Stimulated activated CD4-positive, alpha-beta T cell treated with anti-CD3 and anti-CD28 coated beads, Interleukin-4, amount 100 ng/mL, for 48 hours (primary cell): ENCODE results near the gene SLC16A3.
A peak's percentile ranks its signal among the peaks of the same experiment; 100 is the strongest.
"Not testable (repeated sequence)": the region's sequence is repeated elsewhere in the genome, so short reads cannot be mapped to it uniquely, and the experiment has no call there.

ENCODE experiments used
- DNase-seq, 2 donors: peaks; one replicate each; pipeline ENCODE4 v3.0.0-alpha.2; 2020; ENCODE audit warnings: low read depth in 2 of 2

Gene SLC16A3

DNA sequence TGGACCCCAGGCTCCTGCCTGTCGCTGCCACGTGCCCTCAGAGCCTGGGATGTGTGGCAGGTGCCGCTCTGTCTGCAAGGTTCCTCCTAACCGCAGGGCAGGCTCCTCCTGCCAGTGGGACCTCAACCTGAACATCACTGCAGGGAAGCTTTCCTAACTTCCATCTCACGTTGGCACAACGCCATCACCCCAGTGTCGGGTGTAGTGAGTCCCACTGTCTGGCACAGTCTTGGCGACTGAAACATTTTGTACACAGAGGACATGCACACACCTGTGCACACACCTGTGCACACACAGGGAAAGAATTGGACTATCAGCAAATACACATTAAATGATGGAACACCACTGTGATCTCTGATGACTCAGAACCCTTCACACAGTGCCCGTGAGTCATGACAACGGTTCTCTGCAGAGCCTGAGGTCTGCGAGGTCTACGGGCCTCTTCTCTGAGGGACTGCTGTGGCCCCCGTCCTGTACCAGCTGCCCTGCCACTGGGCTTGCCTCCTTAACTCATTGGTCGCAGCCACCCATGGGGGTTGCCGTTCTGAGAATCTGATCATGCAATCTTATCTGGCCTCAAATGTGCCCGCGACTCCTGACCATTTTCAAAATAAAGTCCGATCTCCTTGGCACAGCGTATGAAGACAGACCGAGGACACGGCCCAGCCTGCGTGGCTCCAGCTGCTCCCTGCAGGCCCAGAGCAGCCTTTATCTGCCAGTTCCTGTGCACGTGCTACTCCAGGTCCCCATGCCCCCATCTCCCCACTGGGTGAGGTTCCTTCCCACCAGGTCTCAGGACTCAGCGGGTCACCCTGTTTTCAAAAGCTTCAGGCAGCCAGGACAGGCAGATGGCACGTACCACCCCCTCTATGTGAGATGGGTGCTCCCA lies 23.8 kb upstream of the SLC16A3 start:
- DNase-seq, result no peak

DNA sequence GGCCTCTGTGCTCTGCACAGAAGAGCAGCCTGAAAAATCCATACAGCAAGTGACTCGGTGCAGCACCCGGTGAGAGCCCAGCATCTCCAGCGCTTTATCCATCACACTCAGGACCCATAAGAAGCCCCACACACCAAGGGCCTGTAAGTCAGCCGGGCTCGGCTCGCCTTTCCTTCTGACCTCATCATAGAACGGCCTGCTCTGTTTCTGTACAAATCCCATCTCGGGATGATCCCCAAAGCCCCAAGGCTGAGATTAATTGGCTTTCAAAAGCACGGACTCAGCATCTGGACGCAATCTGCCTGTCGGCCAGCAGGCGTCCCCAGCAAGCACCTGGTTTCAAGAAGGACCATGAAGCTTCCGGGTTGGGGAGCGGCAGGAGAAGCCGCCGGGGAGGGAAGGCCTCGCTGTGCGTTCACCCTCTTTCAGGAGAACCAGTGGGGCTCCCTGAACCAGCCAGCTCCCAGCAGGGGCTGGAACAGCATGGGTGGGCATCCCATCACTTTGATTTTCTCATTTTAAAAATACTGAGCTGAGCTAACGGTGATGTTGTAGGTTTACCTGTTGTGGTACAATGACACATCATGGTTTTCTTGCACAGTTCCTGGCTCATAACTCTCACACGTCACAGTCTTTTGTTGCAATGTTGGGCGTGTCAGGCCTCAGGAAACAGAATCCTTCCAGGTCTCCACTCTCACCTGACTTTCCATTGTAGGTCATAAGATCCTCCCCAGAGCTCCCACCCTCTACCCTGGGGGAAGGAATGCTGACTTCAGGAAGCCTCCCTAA lies 22.9 kb upstream of the SLC16A3 start:
- peak in 1 of 2 donors; percentile 74 for DNase-seq

DNA sequence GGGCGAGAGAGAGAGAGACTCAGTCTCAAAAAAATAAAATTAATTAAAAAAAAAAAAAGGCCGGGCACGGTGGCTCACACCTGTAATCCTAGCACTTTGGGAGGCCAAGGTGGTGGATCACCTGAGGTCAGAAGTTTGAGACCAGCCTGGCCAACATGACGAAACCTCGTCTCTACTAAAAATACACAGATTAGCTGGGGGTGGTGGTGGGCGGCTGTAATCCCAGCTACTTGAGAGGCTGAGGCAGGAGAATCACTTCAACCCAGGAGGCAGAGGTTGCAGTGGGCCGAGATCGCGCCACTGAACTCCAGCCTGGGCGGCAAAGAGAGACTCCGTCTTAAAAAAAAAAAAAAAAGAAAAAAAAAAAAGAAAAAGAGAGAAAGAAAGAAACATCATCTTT lies 18.2 kb upstream of the SLC16A3 start:
- not testable (repeated sequence) for DNase-seq

DNA sequence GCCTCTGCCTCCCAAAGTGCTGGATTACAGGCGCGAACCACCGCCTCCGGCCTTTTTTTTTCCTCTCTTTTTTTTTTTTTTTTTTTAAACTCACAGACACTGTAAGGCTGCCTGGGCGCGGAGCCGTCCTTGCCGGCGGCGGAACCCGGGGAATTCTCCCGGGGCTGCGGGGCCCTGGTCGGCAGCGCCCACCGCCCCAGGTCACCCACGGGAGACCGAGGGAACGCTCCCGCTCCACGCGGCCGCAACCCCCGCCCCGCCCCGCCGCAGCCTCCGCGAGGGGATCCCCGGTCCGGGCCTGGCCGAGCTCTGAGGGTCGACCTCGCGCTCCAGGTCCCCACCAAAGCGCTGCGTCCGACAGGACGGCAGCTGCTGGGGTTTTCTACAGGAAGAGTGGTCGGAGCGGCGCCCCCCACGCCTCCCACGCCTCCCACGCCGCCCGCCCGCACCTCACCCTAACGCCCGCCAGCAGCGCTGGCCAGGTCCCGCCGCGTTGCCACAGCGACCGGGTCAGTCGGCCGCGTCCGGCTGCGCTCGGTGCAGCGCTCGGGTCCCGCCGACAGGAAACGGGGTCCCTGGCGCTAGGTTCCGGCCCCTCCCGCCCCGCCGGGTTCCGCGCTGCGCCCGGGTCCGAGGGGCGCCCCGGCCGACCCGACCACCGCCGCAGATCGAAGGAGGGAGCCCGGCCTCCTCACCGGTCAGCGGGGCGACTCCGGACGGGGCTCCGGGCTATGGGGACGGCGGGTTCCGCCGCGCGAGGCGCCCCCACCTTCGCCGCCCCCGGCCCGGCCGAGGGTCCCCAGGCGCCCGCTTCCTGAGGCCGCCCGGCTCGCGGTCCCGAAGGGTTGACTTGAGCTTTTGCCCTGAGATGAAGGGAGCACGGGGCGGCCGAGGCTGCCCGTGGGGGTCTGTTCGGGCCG lies 16.3 kb upstream of the SLC16A3 start, which contains the start of gene CCDC57:
CCDC57 (minus strand) TSS at position 512 of the 920 bp plus-strand sequence. CDS start 10,898 bp downstream, outside the sequence.
- DNase-seq, result peak; percentile 69 to 71

DNA sequence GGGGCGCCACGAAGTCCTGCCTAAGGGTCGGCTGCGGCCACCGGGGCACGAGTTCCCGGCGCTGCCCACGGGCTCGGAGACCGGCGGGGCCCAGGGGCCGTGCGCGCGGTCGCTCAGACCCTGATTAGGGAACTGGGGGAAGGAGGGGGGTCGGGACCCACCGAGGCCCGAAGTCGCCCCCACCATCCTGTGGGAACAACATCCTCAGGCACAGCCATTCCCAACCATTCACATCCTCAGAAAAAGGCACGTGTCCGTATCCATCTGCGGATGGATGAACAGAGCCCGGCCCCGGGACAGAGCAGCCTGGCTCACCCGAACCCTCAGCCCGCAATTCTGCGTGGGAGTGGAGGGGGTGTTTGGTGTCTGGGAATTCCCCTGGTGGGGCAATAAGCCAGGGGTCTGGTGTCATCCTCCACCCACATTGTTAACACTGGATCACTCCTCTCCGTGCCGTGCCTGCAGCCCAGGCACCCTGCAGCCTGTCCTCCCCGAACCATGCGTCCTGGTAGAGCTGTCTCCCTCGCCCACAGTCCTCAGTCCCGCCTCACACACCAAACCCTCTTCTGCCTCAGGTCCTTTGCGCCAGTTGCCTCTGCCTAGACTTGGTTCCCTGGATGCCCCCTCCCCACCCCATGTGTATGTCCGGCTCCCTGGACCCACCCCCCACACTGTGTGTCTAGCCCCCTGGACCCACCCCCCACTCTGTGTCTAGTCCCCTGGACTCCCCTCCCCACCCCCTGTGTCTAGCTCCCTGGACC lies 15.4 kb upstream of the SLC16A3 start:
- DNase-seq, result peak in 1 of 2 donors; percentile 62

DNA sequence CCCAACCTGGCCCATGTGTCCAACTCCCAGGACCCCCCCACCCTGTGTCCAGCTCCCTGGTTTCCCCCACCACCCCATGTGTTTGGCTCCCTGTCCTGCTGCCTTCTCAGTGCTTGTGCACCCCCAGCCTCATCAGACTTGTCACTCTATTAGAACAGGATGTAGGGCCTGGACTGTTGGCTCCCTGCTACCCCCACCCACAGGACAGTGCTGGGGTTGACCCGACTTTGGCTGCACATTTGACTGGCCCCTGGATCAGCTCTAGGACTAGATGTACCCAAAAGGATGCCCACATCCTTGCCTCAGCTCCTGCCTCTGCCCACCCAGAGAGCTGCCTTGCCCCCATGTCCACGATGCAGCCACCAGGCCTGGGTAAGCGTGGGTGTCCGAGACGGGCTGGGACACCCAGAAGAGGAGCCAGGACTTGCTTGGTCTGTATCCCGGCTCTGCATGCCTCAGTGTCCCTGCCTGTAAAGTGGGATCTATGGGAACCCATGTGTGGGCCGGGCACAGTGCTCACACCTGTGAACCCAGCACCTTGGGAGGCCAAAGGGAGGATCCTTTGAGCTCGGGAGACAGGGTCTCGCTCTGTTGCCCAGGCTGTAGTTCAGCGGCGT lies 14.7 kb upstream of the SLC16A3 start:
- DNase-seq, result no peak

DNA sequence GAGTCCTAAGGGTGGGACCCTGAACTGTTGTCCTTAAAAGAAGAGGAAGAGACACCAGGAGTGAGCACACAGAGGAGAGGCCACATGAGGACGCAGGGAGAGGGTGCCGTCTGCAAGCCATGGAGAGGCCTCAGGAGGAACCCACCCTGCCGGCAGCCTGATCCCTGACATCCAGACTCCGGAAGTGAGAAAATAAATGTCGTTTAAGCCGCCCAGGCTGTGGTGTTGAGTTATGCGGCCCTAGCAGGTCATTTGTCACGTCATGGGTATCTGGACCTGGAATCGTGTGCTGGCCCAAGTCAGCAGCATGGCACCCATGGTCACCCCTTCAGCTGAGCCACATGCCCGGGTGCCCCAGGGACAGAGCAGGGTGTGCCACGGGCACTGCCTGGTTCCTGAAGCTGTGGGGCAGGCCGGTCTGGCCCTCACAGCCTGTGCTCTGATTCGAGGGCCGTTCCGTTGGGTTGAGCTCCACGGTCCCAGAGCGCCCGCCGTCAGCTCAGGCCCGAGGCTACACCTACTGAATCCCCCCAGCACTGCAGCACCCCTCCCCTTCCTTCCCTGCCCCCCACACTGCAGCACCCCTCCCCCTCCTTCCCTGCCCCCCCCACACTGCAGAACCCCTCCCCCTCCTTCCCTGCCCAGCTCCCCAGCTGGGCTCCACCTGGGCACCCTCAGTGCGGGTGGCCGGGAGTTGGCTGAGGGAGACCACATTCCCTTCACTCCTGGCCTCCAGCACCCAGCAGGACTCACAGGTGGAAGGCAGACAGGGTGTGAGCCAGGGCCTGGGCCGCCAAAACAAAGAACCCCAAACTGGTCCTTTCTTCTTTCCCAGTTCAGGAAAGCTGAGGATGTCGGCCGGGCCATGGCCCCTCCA lies 13.5 kb upstream of the SLC16A3 start:
- DNase-seq, result no peak

DNA sequence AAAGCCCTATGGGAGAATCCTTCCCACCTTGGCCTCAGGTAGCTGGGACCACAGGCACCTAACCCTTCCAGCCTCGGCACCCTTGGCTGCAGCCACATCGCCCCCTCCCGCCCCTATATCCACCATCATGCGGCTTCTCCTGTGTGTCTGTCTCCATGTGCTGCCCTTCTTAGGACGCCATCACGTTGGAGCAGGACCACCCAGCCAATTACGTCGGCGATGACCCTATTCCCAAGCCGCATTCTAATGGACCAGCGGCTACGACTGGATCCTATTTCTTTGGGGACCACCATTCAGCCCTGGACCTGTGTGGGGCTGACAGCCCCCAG lies 12.9 kb upstream of the SLC16A3 start:
- DNase-seq, result no peak

DNA sequence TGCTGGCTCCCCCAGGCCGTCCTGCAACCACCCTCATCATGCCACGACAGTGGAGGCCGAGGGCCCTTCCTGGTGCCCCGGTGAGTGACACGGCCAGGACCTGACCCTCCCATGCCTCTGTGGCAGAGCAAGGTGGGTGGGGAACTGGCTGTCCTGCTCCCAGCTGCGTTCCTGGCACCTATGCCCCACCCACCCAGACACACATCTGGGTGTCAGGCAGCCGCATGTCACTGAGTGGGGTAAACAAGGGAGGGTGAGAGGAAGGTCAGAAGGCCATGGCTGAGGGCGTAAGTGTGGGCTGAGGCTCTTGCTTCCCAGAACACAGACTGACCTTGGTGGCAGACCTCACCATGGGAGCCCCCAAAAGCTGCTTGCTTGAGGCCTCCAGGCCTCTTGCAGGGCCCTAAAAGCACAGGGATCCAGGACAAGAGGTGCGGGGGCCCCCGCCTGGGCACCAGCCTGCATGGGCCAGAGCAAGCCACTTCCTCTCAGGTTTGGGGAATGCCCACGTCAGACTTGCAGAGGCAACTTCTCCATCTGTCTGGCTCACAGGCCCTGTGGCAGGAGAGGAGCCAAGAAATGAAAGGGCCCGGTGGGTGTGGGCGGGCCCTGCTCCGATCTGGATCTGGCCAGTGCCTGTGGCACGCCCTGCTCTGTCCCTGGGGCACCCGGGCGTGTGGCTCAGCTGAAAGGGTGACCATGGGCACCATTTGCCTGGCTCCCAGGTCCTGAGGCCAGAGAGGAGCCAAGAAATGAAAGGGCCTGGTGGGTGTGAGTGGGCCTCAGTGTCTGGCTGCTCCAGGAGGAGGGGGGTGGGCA lies 12.3 kb upstream of the SLC16A3 start:
- DNase-seq, result no peak

DNA sequence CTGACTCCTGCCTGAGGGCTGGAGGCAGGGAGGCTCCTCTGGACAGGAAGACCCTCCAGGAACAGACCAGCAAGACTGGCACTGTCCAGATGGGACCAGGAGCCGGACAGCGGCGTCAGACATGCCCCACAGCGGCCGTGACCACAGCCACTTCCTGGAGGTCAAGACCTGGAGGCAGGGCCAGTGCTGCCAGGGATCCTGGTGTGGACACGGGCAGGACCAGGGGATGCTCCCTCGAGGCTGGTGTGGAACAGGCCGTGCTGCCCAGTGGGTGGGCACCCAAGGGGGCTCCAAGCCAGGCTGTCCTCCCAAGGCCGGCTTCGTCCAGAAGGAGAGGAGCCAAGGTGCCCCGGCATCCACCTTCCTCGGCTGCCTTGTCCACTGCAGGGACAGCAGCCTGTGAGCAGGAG lies 11.7 kb upstream of the SLC16A3 start:
- no peak for DNase-seq

DNA sequence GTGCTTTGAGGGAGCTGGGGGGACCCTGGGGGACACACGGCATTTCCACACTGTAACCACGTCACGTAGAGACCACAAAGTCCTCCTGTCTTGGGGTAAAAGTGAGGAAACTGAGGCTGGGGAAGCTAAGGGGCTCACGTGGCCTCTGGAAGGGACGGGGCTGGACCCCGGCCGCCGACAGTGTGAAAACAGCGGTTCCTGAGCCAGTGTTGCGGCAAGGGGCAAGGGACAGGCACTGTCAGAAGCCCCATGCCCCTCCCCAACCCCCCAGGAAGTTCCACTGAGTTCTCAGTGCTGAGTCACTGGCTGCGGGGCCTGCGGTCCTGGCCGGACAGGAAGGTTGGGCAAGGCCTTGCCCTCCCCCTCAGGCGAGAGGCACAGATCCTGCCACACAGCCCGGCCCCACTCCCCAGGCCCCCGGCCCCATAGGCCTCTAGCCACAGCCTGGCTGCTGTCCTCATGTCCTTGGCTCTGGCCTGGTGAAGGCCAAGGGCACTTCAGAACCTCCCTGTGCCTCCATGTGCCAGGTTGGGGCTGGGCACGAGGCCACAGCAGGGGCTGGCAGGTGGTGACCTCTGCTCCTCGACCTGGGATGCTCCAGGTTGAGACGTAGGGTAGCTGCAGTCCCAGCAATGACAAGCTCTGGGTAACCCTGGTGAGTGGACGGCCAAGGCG lies 11.2 kb upstream of the SLC16A3 start:
- DNase-seq, result no peak

DNA sequence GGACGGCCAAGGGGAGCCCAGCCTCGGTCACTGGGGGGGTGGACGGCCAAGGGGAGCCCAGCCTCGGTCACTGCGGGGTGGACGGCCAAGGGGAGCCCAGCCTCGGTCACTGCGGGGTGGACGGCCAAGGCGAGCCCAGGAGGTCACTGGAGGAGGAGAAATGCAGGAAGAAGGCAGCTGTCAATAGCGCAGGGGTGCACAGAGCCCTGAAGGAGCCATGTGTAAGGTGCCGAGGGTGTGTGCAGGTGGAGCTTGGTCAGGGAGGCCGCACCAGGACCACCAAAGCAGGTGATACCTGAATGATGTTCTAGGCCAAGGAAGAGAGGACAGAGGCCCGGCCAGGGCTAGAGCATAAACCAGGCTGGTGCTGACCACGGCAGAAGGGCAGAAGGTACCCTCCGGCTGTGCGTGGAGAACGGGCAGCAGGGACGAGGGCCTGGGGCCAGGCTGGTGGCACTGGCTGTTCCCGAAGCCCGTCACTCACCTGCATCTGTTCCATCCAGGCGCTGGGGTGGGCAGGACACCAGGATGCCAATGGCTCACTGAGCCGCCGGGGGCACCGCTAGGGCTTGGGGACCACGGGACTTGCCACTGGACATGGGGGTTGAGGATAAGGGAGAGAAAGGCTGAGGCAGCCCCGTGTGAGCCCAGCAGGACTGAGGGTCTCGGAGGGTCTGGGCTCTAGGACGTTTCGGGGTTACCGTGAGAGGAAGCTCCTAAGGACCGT lies 10.3 kb upstream of the SLC16A3 start:
- no peak for DNase-seq

DNA sequence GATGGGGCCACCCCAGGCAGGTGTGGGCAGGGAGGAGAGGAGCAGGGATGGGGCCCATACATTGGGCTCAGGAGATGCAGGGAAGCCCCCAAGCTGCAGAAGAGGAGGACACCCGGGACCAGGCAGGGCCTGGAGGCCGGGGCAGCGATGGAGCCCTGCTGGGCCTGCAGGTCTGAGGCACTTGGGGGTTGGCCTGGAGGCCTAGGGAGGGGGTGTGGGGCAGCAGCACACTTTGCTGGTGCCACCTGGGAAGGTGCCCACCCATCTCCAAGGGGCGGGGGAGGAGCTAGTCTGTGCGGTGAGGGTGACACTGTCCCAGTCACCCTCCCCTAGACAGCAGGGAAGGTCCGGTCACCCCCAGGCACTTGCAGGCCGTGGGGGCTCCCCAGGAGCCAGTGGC lies 9.8 kb upstream of the SLC16A3 start:
- DNase-seq, result no peak

DNA sequence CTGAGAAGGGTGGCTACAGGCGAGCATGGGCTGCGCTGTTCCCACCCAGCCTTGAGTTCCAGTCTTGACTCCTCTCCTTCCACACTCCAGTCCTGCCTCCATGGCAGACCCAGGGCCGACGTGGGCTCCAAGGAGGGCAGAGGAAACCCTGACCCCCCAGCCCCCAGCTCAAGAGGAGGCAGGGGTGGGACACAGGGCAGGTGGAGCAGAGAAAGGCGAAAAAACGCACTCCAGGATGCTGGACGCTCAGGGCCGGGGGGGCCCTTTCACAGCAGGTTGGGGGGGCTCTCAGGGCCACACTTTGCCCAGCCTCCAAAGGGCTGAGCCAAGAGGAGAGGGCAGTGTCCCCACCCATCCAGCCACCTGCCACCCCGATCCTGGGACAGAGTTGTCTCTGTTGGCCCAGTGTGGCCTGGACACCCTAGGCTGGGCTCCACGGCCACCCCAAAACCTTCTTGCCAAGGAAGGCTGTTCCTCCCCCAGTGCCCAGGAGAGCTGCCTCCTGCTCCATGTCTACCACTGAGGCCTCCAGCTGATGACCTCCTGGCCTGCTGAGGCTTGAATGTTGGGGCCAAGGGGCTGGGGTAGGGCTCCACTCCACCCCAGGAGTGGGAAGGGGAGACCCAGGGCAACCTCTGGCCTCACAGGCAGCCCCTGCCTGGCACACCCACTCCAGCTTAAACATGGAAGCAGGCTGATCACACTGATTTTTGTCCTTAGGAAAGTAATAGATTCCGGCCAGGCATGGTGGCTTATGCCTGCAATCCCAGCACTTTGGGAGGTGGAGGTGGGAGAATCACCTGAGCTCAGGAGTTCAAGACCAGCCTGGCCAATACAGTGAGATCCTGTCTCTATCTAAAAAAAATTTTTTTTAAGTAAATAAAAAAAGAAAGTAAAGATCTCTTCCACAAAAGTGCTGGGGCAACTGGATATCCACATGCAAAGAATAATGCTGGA lies 8.8 kb upstream of the SLC16A3 start:
- DNase-seq, result no peak

DNA sequence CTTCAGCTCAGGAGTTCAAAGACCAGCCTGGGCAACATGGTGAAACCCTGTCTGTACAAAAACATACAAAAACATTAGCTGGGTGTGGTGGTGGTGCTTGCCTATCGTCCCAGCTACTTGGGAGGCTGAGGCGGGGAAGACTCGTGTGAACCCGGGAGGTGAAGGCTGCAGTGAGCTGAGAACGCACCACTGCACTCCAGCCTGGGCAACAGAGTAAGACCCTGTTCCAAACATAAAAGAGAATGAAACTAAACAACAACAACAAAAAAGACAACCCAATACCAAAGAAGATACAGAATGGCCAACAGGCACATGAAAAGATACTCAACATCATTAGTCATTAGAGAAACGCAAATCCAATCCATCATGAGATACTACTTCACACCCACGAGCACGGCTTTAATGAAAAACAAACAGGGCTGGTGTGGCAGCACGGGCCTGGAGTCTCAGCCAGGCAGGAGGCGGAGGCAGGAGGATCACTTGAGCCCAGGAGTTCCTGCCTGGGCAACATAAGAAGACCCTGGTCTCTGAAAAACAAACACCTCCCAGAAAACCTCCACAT lies 7.4 kb upstream of the SLC16A3 start:
- no peak for DNase-seq

DNA sequence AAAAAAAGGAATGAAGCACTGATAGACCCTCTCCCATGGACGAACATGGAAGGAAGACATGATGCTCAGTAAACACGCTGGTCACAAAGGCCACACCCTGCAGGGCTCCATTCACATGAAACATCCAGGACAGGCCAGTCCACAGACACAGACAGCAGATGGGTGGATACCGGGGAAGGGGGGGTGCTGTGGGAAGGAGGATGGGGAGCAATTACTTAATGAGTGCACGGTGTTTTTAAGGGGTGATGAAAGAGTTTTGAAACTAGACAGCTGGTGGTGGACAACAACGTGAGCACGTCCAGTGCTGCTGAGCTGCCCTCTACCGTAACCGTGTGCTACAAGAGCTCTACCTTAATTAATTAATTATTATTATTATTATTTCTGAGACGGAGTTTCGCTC lies 6.0 kb upstream of the SLC16A3 start:
- no peak for DNase-seq
